Renal cortex interstitium (tissue), 11 donors: ENCODE data around the gene SERTAD3. TPM values are rescaled to one million over a fixed set of nuclear protein-coding genes. Genes with fewer than 3 reads are reported as not detected.

Source experiments
- DNase-seq, 11 donors: peaks; one replicate each; pipeline ENCODE4 v3.0.0-alpha.2; 2013; ENCODE audit warnings: low read depth in 9 of 11, low spot score in 4 of 11; ENCODE audit errors: extremely low read depth in 1 of 11
- polyA plus RNA-seq, 3 donors: library from polyadenylated mRNA; unstranded; fragments of 120-200 nt; gene quantifications; one replicate each; pipeline ENCODE4 v1.2.1, GENCODE V29; 2013; ENCODE audit not compliant: insufficient read length in 3 of 3

SERTAD3 gene
- polyA plus RNA-seq, 3 donors = 33.0 to 38.5 (median 34.6) TPM

DNA sequence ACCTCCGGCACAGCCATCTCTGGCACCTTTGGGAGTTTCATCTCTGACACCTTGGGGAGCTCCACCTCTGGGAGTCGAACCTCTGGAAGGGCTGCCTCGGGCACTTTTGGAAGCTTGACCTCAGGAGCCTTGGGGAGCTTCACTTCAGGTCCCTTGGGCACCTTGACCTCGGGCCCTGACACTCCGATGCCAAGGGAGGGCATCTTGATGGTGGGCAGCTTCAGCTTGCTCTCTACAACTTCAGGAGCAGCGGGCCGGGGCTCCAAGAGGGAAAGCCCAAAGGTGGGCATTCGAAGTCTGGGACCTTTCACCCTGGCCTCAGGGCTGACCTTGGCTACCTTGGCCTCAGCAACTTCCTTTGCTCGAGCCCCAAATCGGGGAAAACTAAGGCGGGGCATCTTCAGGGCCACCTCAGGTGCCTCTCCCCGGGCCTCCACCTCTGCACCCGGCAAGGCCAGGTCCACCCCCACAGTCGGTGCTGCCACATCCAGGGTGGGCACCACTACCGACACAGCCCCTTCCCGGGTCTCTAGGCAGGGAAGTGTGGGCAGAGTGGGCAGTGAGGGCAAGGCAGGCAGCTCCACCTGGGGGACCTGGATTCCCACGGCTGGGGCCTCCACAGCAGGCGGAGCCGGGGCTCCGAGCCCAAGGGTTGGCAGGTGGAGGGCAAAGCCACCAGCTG lies 47.1 kb downstream of the SERTAD3 start:
- DNase-seq = no peak

DNA sequence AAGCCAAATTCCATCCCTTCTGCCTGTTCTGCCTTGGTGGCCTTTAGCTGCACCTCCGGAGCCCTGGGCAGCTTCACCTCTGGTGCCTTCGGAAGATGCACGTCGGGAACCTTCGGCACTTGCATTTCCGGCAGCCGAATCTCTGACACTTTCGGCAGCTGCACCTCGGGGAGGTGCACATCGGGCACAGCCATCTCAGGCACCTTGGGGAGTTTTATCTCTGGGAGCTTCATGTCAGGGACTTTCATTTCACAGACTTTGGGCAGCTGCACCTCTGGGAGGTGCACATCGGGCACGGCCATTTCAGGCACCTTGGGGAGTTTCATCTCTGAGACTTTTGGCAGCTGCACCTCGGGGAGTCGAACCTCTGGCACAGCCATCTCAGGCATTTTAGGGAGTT lies 48.2 kb downstream of the SERTAD3 start:
- no peak for DNase-seq

DNA sequence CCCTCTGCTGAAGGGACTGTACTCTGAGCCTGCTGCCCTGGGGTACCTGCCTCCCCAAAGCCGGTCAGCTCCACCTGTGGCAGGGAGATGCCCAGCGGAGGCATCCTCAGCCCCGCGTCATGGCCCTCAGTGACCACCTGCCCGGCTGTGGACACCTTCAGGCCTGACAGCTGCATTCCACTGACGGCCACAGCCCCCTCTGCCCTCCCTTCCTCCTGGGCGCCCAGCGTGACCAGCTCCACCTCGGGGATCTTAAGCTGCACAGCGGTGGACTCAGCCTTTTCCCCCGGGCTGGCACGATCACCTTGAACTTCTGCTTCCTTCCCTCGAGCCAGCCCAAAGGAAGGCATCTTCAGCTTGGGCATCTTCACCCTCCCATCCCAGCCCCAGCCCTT lies 49.3 kb downstream of the SERTAD3 start:
- no peak for DNase-seq

DNA sequence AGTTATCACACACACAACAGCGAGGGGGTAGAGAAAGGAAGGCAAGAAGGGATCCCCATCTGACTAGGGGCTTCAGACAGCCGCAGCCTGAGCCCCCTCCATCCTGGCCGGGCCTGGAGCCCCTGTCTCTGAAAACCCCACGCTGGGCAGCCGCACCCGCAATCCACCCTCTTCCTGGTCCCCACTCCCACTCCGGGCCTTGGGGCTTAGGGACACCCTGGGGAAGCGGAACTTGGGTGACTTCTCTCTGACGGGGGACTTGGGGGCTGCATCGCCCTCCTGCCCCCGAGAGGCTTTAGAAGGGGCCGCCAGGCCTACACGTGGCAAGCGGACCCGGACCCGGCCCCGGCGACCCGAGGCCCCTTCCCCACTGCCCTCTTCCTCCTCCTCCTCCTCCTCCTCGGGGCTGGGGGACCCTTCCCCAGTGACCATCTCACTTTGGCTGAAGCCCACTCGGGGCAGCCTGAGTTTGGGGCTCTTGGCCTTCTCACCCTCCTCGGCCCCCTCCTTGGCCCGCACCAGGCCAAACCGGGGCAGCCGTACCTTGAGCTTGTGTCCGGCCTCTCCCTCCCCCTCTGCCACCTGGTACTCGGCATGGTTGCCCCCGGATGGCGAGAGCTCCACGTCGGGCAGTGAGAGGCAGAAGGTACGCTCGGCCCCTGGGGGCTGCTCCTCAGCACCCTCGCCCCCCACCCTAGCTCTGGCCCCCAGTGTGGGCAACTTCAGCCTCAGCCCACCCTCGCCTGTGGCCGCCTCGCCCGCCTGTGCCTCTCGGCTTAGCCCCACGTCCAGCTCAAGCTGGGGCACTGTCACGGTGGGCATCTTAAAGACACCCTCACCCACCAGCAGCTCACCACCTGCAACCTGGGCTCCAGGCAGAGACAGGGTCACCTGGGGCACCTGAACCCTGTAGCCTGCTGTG lies 50.0 kb downstream of the SERTAD3 start:
- DNase-seq = no peak

DNA sequence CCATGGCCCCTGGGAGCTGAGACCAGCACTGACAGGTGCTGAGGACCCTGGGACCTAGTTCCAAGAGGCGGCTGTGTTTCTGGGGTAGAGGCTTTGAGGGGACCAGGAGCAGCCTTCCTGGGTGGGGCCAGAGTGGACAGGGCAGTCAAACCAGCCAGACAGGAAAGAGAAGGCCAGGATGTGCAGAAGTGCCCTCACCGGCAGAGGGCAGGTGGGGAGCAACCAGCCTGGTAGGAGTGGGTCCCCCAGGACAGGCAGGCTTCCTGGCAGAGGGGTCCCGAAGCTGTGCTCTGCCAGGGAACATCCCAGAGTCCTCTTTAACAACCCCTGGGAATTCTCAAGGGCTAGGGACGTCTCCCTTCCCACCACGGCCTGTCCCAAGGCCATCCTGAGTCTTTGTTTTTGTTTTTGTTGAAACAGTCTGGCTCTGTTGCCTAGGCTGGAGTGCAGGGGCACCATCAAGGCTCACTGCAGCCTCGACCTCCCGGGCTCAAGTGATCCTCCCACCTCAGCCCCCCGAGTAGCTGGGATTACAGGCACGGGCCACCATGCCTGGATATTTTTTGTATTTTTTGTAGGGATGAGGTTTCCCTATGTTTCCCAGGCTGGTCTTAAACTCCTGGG lies 51.1 kb downstream of the SERTAD3 start:
- DNase-seq = no peak

DNA sequence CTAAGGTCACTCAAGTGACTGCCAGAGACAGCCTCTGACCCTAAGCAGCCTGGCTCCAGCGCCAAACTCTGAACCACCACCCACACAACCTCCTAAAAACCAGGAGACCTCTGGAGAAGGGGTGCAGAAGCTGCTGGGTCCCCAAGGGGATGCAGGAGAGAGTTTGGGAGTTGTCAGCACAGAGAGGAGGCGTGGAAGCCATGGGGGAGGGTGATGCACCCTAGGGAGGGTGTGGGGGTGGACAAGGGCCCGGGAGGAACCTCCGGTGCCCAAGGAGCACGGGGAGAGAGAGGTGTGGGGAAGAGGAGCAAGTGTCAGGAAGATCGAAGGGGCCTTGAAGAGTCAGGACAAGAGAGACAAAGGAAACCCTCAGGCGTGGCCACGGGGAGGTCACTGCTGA lies 52.0 kb downstream of the SERTAD3 start:
- no peak for DNase-seq

Other genes with a start within 250 kb of the SERTAD3 start
- gene TTC9B, start 226.0 kb downstream of the SERTAD3 start, polyA plus RNA-seq = under 1 TPM; 0.11 to 0.26 (median 0.12) TPM
- 1 to 10 TPM; 1.1 to 2.3 (median 1.2) TPM for gene CCNP, start 217.6 kb downstream of the SERTAD3 start, polyA plus RNA-seq
- 100 to 1,000 TPM; 144 to 248 (median 180) TPM for gene AKT2, start 159.0 kb downstream of the SERTAD3 start, polyA plus RNA-seq
- 10 to 100 TPM in 2 of 3 donors, 1 to 10 TPM in 1; 8.3 to 18.0 (median 14.5) TPM for gene C19orf47, start 95.9 kb downstream of the SERTAD3 start, polyA plus RNA-seq
- gene PLD3, start 95.6 kb downstream of the SERTAD3 start, polyA plus RNA-seq = 100 to 1,000 TPM; 194 to 276 (median 275) TPM
- under 1 TPM in 2 of 3 donors, not detected in 1; 0.14 to 0.17 TPM for gene HIPK4, start 54.2 kb downstream of the SERTAD3 start, polyA plus RNA-seq
- 10 to 100 TPM; 10.2 to 14.0 (median 11.7) TPM for gene PRX, start 31.0 kb downstream of the SERTAD3 start, polyA plus RNA-seq
- 1 to 10 TPM; 6.4 to 9.7 (median 7.0) TPM for gene SERTAD1, start 18.3 kb downstream of the SERTAD3 start, polyA plus RNA-seq
- 10 to 100 TPM; 35.5 to 58.3 (median 49.3) TPM for gene BLVRB, start 21.4 kb upstream of the SERTAD3 start, polyA plus RNA-seq
- 1 to 10 TPM; 1.5 to 2.2 (median 1.6) TPM for gene SPTBN4, start 22.7 kb upstream of the SERTAD3 start, polyA plus RNA-seq
- gene SHKBP1, start 132.5 kb upstream of the SERTAD3 start, polyA plus RNA-seq = 10 to 100 TPM; 44.3 to 47.9 (median 45.6) TPM
- 100 to 1,000 TPM; 156 to 325 (median 271) TPM for gene LTBP4, start 157.0 kb upstream of the SERTAD3 start, polyA plus RNA-seq
- 10 to 100 TPM in 2 of 3 donors, 1 to 10 TPM in 1; 9.4 to 16.0 (median 15.9) TPM for gene NUMBL, start 246.3 kb upstream of the SERTAD3 start, polyA plus RNA-seq